DOHH2 (cell line): Measurements from ENCODE around the gene PPIL3.

Experiments used
- EZH2phosphoT487 ChIP-seq: fragments of 200-600 bp; sonication (generic); IDR thresholded peaks from 2 replicates; pipeline ENCODE4 v1.6.1; 2017; ENCODE audit warnings: borderline replicate concordance, mild to moderate bottlenecking, antibody characterized with exemption, low read length, moderate library complexity, mixed read lengths
- TF ChIP-seq, protein P1 (sequence below): fragments of 200-600 bp; sonication (generic); IDR thresholded peaks from one replicate; pipeline ENCODE4 v1.5.1; 2014; ENCODE audit warnings: antibody characterized with exemption, mild to moderate bottlenecking, low read depth, low read length; ENCODE audit not compliant: poor library complexity, severe bottlenecking

- TF ChIP-seq, protein P1, sequence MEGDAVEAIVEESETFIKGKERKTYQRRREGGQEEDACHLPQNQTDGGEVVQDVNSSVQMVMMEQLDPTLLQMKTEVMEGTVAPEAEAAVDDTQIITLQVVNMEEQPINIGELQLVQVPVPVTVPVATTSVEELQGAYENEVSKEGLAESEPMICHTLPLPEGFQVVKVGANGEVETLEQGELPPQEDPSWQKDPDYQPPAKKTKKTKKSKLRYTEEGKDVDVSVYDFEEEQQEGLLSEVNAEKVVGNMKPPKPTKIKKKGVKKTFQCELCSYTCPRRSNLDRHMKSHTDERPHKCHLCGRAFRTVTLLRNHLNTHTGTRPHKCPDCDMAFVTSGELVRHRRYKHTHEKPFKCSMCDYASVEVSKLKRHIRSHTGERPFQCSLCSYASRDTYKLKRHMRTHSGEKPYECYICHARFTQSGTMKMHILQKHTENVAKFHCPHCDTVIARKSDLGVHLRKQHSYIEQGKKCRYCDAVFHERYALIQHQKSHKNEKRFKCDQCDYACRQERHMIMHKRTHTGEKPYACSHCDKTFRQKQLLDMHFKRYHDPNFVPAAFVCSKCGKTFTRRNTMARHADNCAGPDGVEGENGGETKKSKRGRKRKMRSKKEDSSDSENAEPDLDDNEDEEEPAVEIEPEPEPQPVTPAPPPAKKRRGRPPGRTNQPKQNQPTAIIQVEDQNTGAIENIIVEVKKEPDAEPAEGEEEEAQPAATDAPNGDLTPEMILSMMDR = no peak
- TF ChIP-seq EZH2phosphoT487 = no peak
Measured at GRCh38 chr2:200862532-200863000, 26.3 kb downstream of the PPIL3 start.
